NCI-H1417 (cell line): ENCODE measurements around the gene PADI2.

Source experiments
- DNase-seq, 3 experiments: peaks; one replicate each; lab custom pipeline; 2025; lab: John Stamatoyannopoulos, UW

PADI2 gene

DNA sequence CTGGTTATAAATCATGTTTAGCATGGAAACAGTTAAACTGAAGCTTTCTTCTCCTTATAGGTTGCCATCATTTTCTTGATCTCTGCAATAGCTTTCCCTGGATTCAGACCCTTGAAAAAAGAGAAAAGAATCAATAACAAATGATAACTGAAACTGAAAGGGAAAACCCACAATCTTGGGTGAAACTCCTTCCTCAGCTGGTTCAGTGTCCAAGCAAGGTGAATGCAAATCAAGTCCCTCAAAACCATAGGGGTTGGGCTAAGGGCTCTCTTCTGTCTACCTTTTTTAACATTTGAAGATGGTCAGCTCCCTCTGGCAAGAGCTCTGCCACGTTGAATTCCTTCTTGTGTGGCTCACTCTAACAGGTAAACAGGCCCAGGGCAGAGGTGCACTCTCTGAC, 100.4 kb downstream of the PADI2 start:
- no peak for DNase-seq

DNA sequence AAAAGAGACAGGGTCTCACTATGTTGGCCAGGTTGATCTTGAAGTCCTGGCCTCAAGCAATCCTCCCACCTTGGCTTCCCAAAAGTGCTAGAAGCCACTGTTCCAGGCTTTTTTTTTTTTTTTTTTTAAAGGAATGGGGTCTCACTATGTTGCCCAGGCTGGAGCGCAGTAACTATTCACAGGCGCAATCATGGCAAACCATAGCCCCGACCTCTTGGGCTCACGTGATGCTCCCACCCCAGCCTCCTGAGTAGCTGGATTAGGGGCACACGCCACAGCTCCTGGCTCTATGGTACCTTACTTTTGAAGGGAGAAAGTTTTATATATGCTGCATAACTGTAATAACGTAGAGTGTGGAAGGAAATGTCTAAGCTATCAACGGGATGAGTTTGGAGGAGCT, 101.8 kb downstream of the PADI2 start:
- DNase-seq, result no peak
